Fibroblast of lung (primary cell): Measurements from ENCODE around the gene ITGA7. TPM values are rescaled to one million over a fixed set of nuclear protein-coding genes. Genes with fewer than 3 reads are reported as not detected.
A peak's percentile ranks its signal among the peaks of the same experiment; 100 is the strongest.

ENCODE experiments used
- DNase-seq, 2 donors: peaks; one replicate each; pipeline versions ENCODE4 v3.0.0 to v3.0.0-alpha.2; 2010; ENCODE audit warnings: low read depth in 2 of 2
- H2AFZ ChIP-seq: 2 replicates; pipeline ENCODE4 v1.5.1; 2012; ENCODE audit warnings: low read length, control low read depth, inconsistent platforms
- H3K27ac ChIP-seq: 2 replicates; pipeline ENCODE4 v1.5.1; 2011; ENCODE audit warnings: low read length, control low read depth; ENCODE audit not compliant: insufficient read depth
- H3K27me3 ChIP-seq: 2 replicates; pipeline ENCODE4 v1.5.1; 2011; ENCODE audit warnings: mild to moderate bottlenecking, low read length; ENCODE audit not compliant: control insufficient read depth, insufficient read depth
- H3K36me3 ChIP-seq: 2 replicates; pipeline ENCODE4 v1.5.1; 2011; ENCODE audit warnings: low read length; ENCODE audit not compliant: control insufficient read depth, insufficient read depth
- H3K4me1 ChIP-seq: 2 replicates; pipeline ENCODE4 v1.5.1; 2011; ENCODE audit warnings: low read length; ENCODE audit not compliant: control insufficient read depth, insufficient read depth; ENCODE audit errors: extremely low read depth
- H3K4me2 ChIP-seq: 2 replicates; pipeline ENCODE4 v1.5.1; 2011; ENCODE audit warnings: low read length, control low read depth; ENCODE audit not compliant: insufficient read depth; ENCODE audit errors: extremely low read depth
- H3K4me3 ChIP-seq, 4 experiments: fragments of 200-600 bp in 1 of 4; sonication (generic) in 1 of 4; replicated peaks in 1 of 4; 2 replicates each; pipeline ENCODE4 v1.5.1; 2011 to 2016; ENCODE audit warnings: low read length in 4 of 4, low read depth in 3 of 4, mild to moderate bottlenecking in 3 of 4, control low read depth in 2 of 4, inconsistent platforms in 1 of 4, mixed read lengths in 1 of 4; ENCODE audit not compliant: insufficient read depth in 1 of 4; ENCODE audit errors: control extremely low read depth in 1 of 4
- H3K79me2 ChIP-seq: 2 replicates; pipeline ENCODE4 v1.5.1; 2012; ENCODE audit warnings: mild to moderate bottlenecking, low read length, inconsistent platforms; ENCODE audit not compliant: control insufficient read depth, insufficient read depth
- H3K9ac ChIP-seq: 2 replicates; pipeline ENCODE4 v1.5.1; 2011; ENCODE audit warnings: mild to moderate bottlenecking, low read length, control low read depth; ENCODE audit not compliant: insufficient read depth
- H3K9me3 ChIP-seq: 2 replicates; pipeline ENCODE4 v1.5.1; 2012; ENCODE audit warnings: low read depth, low read length; ENCODE audit not compliant: control insufficient read depth, insufficient read depth
- H4K20me1 ChIP-seq: 2 replicates; pipeline ENCODE4 v1.5.1; 2011; ENCODE audit warnings: low read length; ENCODE audit not compliant: control insufficient read depth, insufficient read depth; ENCODE audit errors: extremely low read depth
- EZH2 ChIP-seq: IDR thresholded peaks from 2 replicates; pipeline ENCODE4 v1.5.1; 2012; ENCODE audit warnings: low read length, control low read depth, mild to moderate bottlenecking; ENCODE audit errors: missing control alignments
- polyA plus RNA-seq, 2 donors: library from polyadenylated mRNA; depleted of rRNA in 1 of 2; stranded (reverse) in 1 of 2; unstranded in 1 of 2; fragments of >200 nt; gene quantifications; 2 replicates each; pipeline ENCODE4 v1.2.1, GENCODE V29; 2011 to 2012; ENCODE audit warnings: missing spikeins in 1 of 2
- total RNA-seq: library from RNA; depleted of rRNA; stranded (reverse); fragments of >200 nt; gene quantifications from 2 replicates; pipeline ENCODE4 v1.2.1, GENCODE V29; 2014
- TF ChIP-seq, protein P1 (sequence below), 2 donors: IDR thresholded peaks in 1 of 2; conservative IDR thresholded peaks in 1 of 2; 1 replicate in 1 of 2; 2 replicates in 1 of 2; pipeline ENCODE4 v1.5.1; 2011 to 2012; ENCODE audit warnings: low read length in 2 of 2, control low read depth in 1 of 2, inconsistent platforms in 1 of 2, low read depth in 1 of 2, mild to moderate bottlenecking in 1 of 2

ITGA7 gene
- total and polyA plus RNA-seq, 2 donors (not counting 1 experiment from before 2014, with no cell fraction given) = 42.7 to 130 TPM

DNA sequence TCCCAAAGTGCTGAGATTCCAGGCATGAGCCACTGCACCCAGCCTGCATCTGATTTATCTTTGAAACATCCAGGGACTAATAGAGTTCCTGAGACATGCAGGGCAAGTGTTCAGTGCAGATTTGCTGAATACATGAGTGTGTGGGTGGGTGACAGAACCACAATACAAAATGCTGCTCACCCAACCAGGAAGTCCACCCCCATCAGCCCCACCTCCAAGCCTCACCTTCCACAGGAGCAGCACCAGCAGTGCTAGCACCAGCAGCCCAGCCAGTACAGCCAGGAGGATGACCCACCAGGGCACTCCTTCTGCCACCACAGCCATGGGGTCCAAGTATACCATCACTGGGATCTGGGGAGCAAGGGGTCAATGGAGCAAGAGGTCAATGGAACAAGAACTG lies 20.0 kb downstream of the ITGA7 start:
- Histone ChIP-seq H3K4me3 (no peak overlapping the region), H3K36me3 (peaks cover 2% of the 10 kb centered on the region), H3K9me3 (no peaks in the 10 kb centered on the region), H3K4me1 (no peaks in the 10 kb centered on the region), H4K20me1 (no peaks in the 10 kb centered on the region), H3K27ac (no peak overlapping the region), H3K9ac (no peak overlapping the region), H3K27me3 (no peaks in the 10 kb centered on the region), H3K4me2 (no peak overlapping the region), H2AFZ (no peak overlapping the region), H3K79me2 (no peaks in the 10 kb centered on the region)
- TF ChIP-seq, protein P1, sequence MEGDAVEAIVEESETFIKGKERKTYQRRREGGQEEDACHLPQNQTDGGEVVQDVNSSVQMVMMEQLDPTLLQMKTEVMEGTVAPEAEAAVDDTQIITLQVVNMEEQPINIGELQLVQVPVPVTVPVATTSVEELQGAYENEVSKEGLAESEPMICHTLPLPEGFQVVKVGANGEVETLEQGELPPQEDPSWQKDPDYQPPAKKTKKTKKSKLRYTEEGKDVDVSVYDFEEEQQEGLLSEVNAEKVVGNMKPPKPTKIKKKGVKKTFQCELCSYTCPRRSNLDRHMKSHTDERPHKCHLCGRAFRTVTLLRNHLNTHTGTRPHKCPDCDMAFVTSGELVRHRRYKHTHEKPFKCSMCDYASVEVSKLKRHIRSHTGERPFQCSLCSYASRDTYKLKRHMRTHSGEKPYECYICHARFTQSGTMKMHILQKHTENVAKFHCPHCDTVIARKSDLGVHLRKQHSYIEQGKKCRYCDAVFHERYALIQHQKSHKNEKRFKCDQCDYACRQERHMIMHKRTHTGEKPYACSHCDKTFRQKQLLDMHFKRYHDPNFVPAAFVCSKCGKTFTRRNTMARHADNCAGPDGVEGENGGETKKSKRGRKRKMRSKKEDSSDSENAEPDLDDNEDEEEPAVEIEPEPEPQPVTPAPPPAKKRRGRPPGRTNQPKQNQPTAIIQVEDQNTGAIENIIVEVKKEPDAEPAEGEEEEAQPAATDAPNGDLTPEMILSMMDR (conservative IDR thresholded peaks at IDR 0.05 in 1 of 2, IDR thresholded peaks at IDR 0.05 in 1 of 2; ENCODE audit: low read depth in 1 of 2, low read length in 2 of 2) = no peak
- TF ChIP-seq EZH2 = no peak
- DNase-seq = peak in 1 of 2 donors; percentile 24

DNA sequence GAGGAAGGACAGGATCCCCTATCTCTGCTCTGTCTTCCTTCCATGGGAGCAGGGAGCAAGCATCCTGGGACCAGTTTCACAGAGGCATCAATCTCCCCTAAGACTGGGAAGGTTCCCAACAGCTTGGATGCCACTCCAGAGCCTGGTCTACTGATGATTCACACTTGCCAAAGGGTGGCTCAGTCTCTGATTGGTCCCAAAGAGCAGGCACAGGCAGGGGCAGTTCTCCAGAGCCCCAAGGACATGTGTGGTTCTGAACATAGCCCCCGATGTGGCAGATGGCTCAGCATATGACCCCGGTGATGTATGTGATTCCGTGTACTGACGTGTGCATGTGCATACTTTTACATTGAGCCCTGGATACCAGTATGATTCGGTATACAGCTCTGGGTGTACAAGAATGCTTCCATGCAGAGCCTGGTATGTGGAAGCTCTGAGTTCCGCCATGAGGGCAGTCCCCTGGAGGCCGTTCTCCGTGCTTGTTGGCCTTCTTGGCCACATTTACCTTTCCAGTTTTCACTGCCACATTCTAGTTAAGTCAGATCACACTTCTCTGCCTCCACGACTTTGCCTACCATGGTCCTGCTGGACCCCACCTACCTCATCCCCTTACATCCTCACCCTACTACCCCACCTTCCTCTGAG lies 21.2 kb downstream of the ITGA7 start:
- H3K4me3 ChIP-seq = no peak overlapping the region
- DNase-seq = no peak
- no peaks in the 10 kb centered on the region for H3K4me1 ChIP-seq
- no peak overlapping the region for H3K4me2 ChIP-seq
- no peaks in the 10 kb centered on the region for H3K9me3 ChIP-seq
- no peaks in the 10 kb centered on the region for H3K27me3 ChIP-seq
- H3K27ac ChIP-seq = no peak overlapping the region
- no peak overlapping the region for H2AFZ ChIP-seq
- peaks cover 2% of the 10 kb centered on the region for H3K36me3 ChIP-seq
- no peak overlapping the region for H3K9ac ChIP-seq
- TF ChIP-seq, protein P1 (conservative IDR thresholded peaks at IDR 0.05 in 1 of 2, IDR thresholded peaks at IDR 0.05 in 1 of 2; ENCODE audit: low read depth in 1 of 2, low read length in 2 of 2) = no peak
- TF ChIP-seq EZH2 = no peak
- H3K79me2 ChIP-seq = no peaks in the 10 kb centered on the region
- H4K20me1 ChIP-seq = no peaks in the 10 kb centered on the region

GRCh38 chr12:55685671-55686070 lies 22.0 kb downstream of the ITGA7 start:
- no peaks in the 10 kb centered on the region for H3K9me3 ChIP-seq
- no peak overlapping the region for H3K4me3 ChIP-seq
- H3K36me3 ChIP-seq = peaks cover 2% of the 10 kb centered on the region
- H3K27ac ChIP-seq = no peak overlapping the region
- H3K4me2 ChIP-seq = no peak overlapping the region
- H3K9ac ChIP-seq = no peak overlapping the region
- DNase-seq = no peak
- no peak overlapping the region for H2AFZ ChIP-seq
- no peaks in the 10 kb centered on the region for H4K20me1 ChIP-seq
- H3K27me3 ChIP-seq = no peaks in the 10 kb centered on the region
- no peaks in the 10 kb centered on the region for H3K4me1 ChIP-seq
- no peaks in the 10 kb centered on the region for H3K79me2 ChIP-seq
- no peak for TF ChIP-seq EZH2
- TF ChIP-seq, protein P1 (conservative IDR thresholded peaks at IDR 0.05 in 1 of 2, IDR thresholded peaks at IDR 0.05 in 1 of 2; ENCODE audit: low read depth in 1 of 2, low read length in 2 of 2) = no peak
